GM12865 (cell line): Measurements from ENCODE around the gene ADGRB3.

Experiments used
- DNase-seq: peaks from one replicate; pipeline ENCODE4 v3.0.0; 2010; ENCODE audit warnings: low read depth
- H3K4me3 ChIP-seq: 2 replicates; pipeline ENCODE4 v1.5.1; 2011; ENCODE audit warnings: mild to moderate bottlenecking, low read depth, low read length, control low read depth
- TF ChIP-seq, protein P1 (sequence below): IDR thresholded peaks from 2 replicates; pipeline ENCODE4 v1.5.1; 2011; ENCODE audit warnings: low read length, control low read depth, low read depth, inconsistent platforms; ENCODE audit not compliant: insufficient read depth; ENCODE audit errors: missing control alignments

The ADGRB3 gene

DNA sequence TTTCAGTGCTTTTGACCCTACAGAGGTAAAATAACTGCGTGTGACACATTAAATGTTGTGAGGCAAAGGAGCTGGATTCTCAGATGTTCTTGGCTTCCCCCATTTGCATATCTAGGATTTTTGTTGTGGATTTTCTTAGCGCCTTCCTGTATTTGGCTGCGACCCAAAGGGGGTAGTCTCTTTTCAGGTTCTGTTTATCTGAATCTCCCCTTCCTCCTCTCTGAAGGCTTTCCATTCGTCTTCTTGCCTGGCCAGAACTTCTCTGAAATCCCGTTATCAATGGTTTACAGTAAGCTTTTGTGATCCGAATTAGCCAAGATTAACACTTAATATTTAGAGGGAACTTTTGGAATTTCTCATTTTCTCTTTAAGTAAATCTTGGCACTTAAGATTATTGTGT, 60.8 kb downstream of the ADGRB3 start:
- TF ChIP-seq, protein P1, sequence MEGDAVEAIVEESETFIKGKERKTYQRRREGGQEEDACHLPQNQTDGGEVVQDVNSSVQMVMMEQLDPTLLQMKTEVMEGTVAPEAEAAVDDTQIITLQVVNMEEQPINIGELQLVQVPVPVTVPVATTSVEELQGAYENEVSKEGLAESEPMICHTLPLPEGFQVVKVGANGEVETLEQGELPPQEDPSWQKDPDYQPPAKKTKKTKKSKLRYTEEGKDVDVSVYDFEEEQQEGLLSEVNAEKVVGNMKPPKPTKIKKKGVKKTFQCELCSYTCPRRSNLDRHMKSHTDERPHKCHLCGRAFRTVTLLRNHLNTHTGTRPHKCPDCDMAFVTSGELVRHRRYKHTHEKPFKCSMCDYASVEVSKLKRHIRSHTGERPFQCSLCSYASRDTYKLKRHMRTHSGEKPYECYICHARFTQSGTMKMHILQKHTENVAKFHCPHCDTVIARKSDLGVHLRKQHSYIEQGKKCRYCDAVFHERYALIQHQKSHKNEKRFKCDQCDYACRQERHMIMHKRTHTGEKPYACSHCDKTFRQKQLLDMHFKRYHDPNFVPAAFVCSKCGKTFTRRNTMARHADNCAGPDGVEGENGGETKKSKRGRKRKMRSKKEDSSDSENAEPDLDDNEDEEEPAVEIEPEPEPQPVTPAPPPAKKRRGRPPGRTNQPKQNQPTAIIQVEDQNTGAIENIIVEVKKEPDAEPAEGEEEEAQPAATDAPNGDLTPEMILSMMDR: no peak
- no peak for DNase-seq
- H3K4me3 ChIP-seq: no peak overlapping the region

DNA sequence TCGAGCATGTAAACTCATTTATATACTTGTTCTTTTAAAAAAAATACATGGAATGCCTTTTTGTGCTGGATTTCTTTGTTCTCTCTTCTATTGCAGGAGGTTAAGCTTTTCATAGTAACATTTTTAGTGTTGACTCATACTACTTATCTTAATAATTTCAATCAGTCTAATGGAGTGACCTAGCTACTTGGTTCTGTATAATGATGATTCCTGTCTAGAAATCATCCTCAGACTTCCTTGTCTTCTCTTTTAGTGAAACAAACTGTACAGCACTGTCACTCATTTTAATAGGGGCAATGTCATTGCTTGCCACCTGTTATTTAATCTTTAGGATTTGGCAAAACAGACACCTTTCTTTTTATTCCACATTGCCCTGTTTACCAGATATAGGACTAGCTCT, 62.3 kb downstream of the ADGRB3 start:
- H3K4me3 ChIP-seq: no peak overlapping the region
- TF ChIP-seq, protein P1: no peak
- DNase-seq: no peak

DNA sequence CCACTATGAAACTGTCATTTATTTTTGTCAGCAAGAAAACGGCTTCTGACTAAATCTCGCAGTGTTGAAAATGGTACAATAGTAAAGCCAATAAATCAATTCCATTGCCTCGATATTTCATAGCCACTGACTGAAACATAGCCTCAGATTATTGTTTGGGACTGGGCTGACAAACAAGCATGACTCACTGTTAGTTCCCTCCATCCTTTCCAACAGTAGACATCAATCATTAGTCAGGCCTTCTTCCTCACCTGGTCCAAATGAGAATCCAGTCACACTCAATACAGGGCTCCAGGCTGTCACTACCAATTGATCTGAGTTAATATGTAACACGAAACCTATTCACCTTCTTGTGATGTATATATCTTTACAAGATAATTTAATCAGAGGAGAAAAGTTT, 66.1 kb downstream of the ADGRB3 start:
- DNase-seq: no peak
- H3K4me3 ChIP-seq: no peak overlapping the region
- TF ChIP-seq, protein P1: no peak

DNA sequence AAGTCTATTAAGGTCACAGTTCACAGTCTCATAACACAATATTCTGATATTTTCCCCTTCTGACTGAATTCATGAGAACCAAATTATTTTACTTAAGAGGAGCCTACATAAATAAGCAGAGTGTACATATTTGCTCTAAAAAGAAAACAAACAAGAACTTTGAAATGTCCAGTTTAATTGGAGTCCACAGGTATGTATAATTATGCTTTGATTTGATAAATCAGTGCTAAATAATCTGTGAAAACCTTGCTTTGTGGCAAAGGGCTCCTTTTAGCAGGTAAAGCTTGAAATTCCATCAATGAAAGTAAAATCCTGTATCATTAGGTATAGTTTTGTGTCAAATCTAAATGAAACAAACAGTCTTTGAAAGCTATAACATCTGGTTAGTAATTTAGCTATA, 69.4 kb downstream of the ADGRB3 start:
- TF ChIP-seq, protein P1: no peak
- H3K4me3 ChIP-seq: no peak overlapping the region
- DNase-seq: no peak

DNA sequence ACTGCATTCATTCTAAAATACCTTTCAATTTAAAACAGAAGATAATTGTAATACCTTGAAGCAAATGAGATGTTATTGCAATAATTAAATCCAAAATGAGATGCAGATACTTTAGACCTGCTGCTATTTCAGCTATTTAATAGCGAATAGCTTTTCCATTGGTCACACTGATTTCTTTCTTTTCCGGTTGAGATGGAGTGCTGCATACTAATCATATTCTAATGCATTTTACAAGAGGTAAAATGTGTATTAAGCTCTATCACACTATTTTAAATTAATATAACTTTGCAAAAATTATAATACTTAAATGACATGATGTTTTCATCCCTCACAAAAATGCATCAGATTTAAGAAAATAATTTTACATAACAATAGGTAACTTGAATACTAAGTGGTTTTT, 74.0 kb downstream of the ADGRB3 start:
- DNase-seq: no peak
- TF ChIP-seq, protein P1: no peak
- H3K4me3 ChIP-seq: no peak overlapping the region

DNA sequence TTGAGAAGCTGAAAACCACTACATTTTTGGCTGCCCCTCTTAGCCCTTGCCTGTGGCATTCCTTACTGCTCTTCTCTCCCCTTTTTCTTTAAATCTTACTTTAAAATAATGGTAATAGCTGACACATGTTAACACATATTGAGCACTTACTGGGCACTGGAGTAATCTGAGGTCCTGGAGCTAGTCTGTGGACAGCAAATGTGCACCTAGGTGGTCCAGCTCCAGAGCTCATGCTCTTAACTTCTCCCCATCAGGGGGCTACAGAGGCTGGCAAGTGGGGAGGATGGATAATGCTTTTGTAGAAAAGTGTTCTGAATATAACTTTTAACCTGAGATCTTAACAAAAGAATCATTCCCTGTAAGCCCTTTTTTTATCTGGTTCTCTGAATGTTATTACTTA, 74.8 kb downstream of the ADGRB3 start:
- DNase-seq: no peak
- H3K4me3 ChIP-seq: no peak overlapping the region
- TF ChIP-seq, protein P1: no peak

DNA sequence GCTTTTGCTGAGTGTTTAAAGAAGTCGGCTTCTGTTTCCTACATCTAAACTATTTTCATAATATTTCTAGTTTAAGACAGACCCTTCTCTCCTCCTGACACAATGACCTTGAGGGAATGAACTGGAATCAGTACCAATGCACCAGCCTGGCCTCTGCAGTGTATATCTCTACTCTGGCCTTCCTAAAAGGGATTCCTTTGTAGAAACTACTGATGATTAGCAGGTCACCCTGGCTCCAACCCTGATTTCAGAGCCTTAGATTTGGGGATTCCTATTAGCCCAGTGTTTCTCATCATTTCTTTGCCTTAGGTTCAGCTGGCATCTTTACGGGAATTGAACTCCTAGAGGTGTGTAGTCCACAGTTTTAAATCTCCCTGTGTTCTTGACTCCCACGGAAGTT, 75.4 kb downstream of the ADGRB3 start:
- H3K4me3 ChIP-seq: no peak overlapping the region
- DNase-seq: no peak
- TF ChIP-seq, protein P1: no peak
